Stimulated activated CD4-positive, alpha-beta T cell treated with anti-CD3 and anti-CD28 coated beads, Interleukin-15, amount 100 ng/mL, for 48 hours (primary cell): Measurements from ENCODE around the gene YIPF2.

Source experiments
- DNase-seq, 2 donors: peaks; one replicate each; pipeline ENCODE4 v3.0.0-alpha.2; 2020; ENCODE audit warnings: low read depth in 2 of 2

The YIPF2 gene

DNA sequence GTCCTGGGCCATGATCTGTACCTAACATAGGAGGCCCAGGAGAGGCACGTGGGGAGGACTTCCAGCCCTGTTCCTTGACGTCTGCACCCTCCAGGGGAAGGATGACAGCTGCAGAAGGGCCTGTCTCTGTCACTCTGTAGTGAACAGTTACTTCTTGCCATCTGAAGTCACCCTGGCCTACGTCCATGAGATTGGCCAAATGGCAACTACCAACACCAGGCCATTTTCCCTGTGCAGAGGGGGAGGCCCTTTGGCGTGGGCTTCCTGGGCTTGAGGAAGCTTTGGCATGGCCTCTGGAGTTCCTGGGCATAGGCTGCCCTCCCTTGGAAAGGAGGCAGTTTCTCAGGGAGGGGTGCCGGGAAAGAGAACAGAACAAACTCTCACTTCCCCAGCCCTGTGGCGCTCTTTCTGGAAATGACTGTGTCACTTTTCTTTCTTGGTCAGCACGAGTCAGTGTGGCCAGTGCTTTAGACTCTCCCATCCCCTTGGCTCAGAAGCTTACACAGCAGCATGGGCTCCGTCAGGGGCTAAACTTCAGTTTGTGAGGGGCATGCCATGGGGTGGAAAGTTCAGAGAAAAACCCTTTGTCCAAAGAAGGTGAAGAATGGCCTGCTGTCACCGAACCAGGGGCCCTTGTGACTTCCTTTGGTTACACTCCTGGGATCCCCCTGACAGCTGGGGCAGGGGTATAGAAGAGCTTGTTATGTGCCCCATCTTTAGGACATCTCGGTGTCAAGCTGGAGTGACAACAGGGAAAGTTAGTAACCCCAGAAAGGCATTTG lies 51.8 kb downstream of the YIPF2 start:
- no peak for DNase-seq

DNA sequence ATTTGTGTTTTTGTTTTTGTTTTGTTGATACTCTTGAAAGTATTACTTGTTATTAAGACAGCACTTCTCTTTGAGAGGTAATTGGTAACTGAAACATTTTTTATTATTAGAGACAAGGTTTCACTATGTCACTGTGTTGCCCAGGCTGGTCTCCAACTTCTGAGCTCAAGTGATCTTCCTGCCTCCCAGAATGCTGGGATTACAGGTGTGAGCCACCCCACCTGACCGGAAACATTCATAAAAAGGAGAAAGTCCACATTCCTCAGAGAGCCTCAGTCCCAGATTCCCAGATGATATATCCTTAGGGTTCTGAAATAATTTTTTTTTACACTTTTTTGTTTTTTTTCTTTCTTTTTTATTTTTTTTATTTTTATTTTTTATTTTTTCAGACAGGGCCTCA lies 54.4 kb downstream of the YIPF2 start:
- no peak for DNase-seq

GRCh38 chr19:10872546-10873107 lies 55.8 kb downstream of the YIPF2 start:
- DNase-seq = no peak
